HL-60 (cell line): ENCODE measurements around the gene PCNX4.

Experiments used
- CTCF ChIP-seq: IDR thresholded peaks from one replicate; pipeline ENCODE4 v1.5.1; 2011; ENCODE audit warnings: low read length, control low read depth, inconsistent platforms; ENCODE audit not compliant: insufficient read depth
- GABPA ChIP-seq: IDR thresholded peaks from 2 replicates; pipeline ENCODE4 v1.6.1; 2012; ENCODE audit warnings: low read depth
- POLR2AphosphoS5 ChIP-seq: IDR thresholded peaks from 2 replicates; pipeline ENCODE4 v1.6.1; 2012; ENCODE audit warnings: low read depth
- REST ChIP-seq: IDR thresholded peaks from 2 replicates; pipeline ENCODE4 v1.6.1; 2012; ENCODE audit warnings: low read depth; ENCODE audit not compliant: insufficient replicate concordance
- SPI1 ChIP-seq: IDR thresholded peaks from 2 replicates; pipeline ENCODE4 v1.6.1; 2012; ENCODE audit warnings: low read depth, mild to moderate bottlenecking, borderline replicate concordance

- TF ChIP-seq CTCF (no peak), GABPA (no peak), POLR2AphosphoS5 (no peak), REST (no peak), SPI1 (no peak)
These were observed 20.0 kb downstream of the PCNX4 start for GRCh38 chr14:60111732-60112131.
